Fibroblast of lung (primary cell): ENCODE data around the gene MRPS26. TPM values are rescaled to one million over a fixed set of nuclear protein-coding genes. Genes with fewer than 3 reads are reported as not detected.

Source experiments
- DNase-seq, 2 donors: peaks; one replicate each; pipeline versions ENCODE4 v3.0.0 to v3.0.0-alpha.2; 2010; ENCODE audit warnings: low read depth in 2 of 2
- H2AFZ ChIP-seq: 2 replicates; pipeline ENCODE4 v1.5.1; 2012; ENCODE audit warnings: low read length, control low read depth, inconsistent platforms
- H3K27ac ChIP-seq: 2 replicates; pipeline ENCODE4 v1.5.1; 2011; ENCODE audit warnings: low read length, control low read depth; ENCODE audit not compliant: insufficient read depth
- H3K27me3 ChIP-seq: 2 replicates; pipeline ENCODE4 v1.5.1; 2011; ENCODE audit warnings: mild to moderate bottlenecking, low read length; ENCODE audit not compliant: control insufficient read depth, insufficient read depth
- H3K36me3 ChIP-seq: 2 replicates; pipeline ENCODE4 v1.5.1; 2011; ENCODE audit warnings: low read length; ENCODE audit not compliant: control insufficient read depth, insufficient read depth
- H3K4me1 ChIP-seq: 2 replicates; pipeline ENCODE4 v1.5.1; 2011; ENCODE audit warnings: low read length; ENCODE audit not compliant: control insufficient read depth, insufficient read depth; ENCODE audit errors: extremely low read depth
- H3K4me2 ChIP-seq: 2 replicates; pipeline ENCODE4 v1.5.1; 2011; ENCODE audit warnings: low read length, control low read depth; ENCODE audit not compliant: insufficient read depth; ENCODE audit errors: extremely low read depth
- H3K4me3 ChIP-seq, 4 experiments: fragments of 200-600 bp in 1 of 4; sonication (generic) in 1 of 4; replicated peaks in 1 of 4; 2 replicates each; pipeline ENCODE4 v1.5.1; 2011 to 2016; ENCODE audit warnings: low read length in 4 of 4, low read depth in 3 of 4, mild to moderate bottlenecking in 3 of 4, control low read depth in 2 of 4, inconsistent platforms in 1 of 4, mixed read lengths in 1 of 4; ENCODE audit not compliant: insufficient read depth in 1 of 4; ENCODE audit errors: control extremely low read depth in 1 of 4
- H3K79me2 ChIP-seq: 2 replicates; pipeline ENCODE4 v1.5.1; 2012; ENCODE audit warnings: mild to moderate bottlenecking, low read length, inconsistent platforms; ENCODE audit not compliant: control insufficient read depth, insufficient read depth
- H3K9ac ChIP-seq: 2 replicates; pipeline ENCODE4 v1.5.1; 2011; ENCODE audit warnings: mild to moderate bottlenecking, low read length, control low read depth; ENCODE audit not compliant: insufficient read depth
- H3K9me3 ChIP-seq: 2 replicates; pipeline ENCODE4 v1.5.1; 2012; ENCODE audit warnings: low read depth, low read length; ENCODE audit not compliant: control insufficient read depth, insufficient read depth
- H4K20me1 ChIP-seq: 2 replicates; pipeline ENCODE4 v1.5.1; 2011; ENCODE audit warnings: low read length; ENCODE audit not compliant: control insufficient read depth, insufficient read depth; ENCODE audit errors: extremely low read depth
- EZH2 ChIP-seq: IDR thresholded peaks from 2 replicates; pipeline ENCODE4 v1.5.1; 2012; ENCODE audit warnings: low read length, control low read depth, mild to moderate bottlenecking; ENCODE audit errors: missing control alignments
- polyA plus RNA-seq, 2 donors: library from polyadenylated mRNA; depleted of rRNA in 1 of 2; stranded (reverse) in 1 of 2; unstranded in 1 of 2; fragments of >200 nt; gene quantifications; 2 replicates each; pipeline ENCODE4 v1.2.1, GENCODE V29; 2011 to 2012; ENCODE audit warnings: missing spikeins in 1 of 2
- total RNA-seq: library from RNA; depleted of rRNA; stranded (reverse); fragments of >200 nt; gene quantifications from 2 replicates; pipeline ENCODE4 v1.2.1, GENCODE V29; 2014
- TF ChIP-seq, protein P1 (sequence below), 2 donors: IDR thresholded peaks in 1 of 2; conservative IDR thresholded peaks in 1 of 2; 1 replicate in 1 of 2; 2 replicates in 1 of 2; pipeline ENCODE4 v1.5.1; 2011 to 2012; ENCODE audit warnings: low read length in 2 of 2, control low read depth in 1 of 2, inconsistent platforms in 1 of 2, low read depth in 1 of 2, mild to moderate bottlenecking in 1 of 2

Gene MRPS26
- total and polyA plus RNA-seq, 2 donors (not counting 1 experiment from before 2014, with no cell fraction given) = 16.1 to 37.0 TPM

DNA sequence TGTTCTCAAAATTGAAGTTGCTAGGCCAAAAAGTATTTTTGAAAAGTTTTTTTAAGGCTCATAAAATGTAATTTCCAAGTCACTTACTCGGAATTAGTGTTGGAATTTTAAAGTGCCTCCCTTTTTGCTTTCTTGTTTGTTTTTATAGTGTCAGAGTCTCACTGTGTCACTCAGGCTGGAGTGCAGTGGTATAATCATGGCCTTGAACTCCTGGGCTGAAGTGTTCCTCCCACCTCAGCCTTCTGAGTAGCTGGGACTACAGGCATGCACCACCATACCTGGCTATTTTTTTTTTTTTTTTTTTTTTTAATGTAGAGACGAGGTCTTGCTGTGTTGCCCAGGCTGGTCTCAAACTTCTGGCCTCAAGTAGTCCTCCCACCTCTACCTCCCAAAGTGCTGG, 42.4 kb upstream of the MRPS26 start:
- no peak overlapping the region for H3K4me2 ChIP-seq
- H3K9me3 ChIP-seq = no peaks in the 10 kb centered on the region
- no peaks in the 10 kb centered on the region for H3K79me2 ChIP-seq
- no peak overlapping the region for H3K4me3 ChIP-seq
- no peak overlapping the region for H3K9ac ChIP-seq
- H3K27ac ChIP-seq = no peak overlapping the region
- H2AFZ ChIP-seq = no peak overlapping the region
- H3K4me1 ChIP-seq = no peaks in the 10 kb centered on the region
- H4K20me1 ChIP-seq = no peaks in the 10 kb centered on the region
- no peaks in the 10 kb centered on the region for H3K36me3 ChIP-seq
- no peak for DNase-seq
- TF ChIP-seq EZH2 = no peak
- TF ChIP-seq, protein P1, sequence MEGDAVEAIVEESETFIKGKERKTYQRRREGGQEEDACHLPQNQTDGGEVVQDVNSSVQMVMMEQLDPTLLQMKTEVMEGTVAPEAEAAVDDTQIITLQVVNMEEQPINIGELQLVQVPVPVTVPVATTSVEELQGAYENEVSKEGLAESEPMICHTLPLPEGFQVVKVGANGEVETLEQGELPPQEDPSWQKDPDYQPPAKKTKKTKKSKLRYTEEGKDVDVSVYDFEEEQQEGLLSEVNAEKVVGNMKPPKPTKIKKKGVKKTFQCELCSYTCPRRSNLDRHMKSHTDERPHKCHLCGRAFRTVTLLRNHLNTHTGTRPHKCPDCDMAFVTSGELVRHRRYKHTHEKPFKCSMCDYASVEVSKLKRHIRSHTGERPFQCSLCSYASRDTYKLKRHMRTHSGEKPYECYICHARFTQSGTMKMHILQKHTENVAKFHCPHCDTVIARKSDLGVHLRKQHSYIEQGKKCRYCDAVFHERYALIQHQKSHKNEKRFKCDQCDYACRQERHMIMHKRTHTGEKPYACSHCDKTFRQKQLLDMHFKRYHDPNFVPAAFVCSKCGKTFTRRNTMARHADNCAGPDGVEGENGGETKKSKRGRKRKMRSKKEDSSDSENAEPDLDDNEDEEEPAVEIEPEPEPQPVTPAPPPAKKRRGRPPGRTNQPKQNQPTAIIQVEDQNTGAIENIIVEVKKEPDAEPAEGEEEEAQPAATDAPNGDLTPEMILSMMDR (conservative IDR thresholded peaks at IDR 0.05 in 1 of 2, IDR thresholded peaks at IDR 0.05 in 1 of 2; ENCODE audit: low read depth in 1 of 2, low read length in 2 of 2) = no peak
- H3K27me3 ChIP-seq = no peaks in the 10 kb centered on the region

- H2AFZ ChIP-seq = no peak overlapping the region
- no peaks in the 10 kb centered on the region for H3K9me3 ChIP-seq
- peaks cover 2% of the 10 kb centered on the region for H3K36me3 ChIP-seq
- H3K27me3 ChIP-seq = no peaks in the 10 kb centered on the region
- peak; percentile 18 to 78 for DNase-seq
- no peaks in the 10 kb centered on the region for H3K79me2 ChIP-seq
- no peak overlapping the region for H3K9ac ChIP-seq
- no peak overlapping the region for H3K27ac ChIP-seq
- no peak overlapping the region for H3K4me3 ChIP-seq
- H3K4me2 ChIP-seq = no peak overlapping the region
- H3K4me1 ChIP-seq = peaks cover 3% of the 10 kb centered on the region
- TF ChIP-seq, protein P1 (conservative IDR thresholded peaks at IDR 0.05 in 1 of 2, IDR thresholded peaks at IDR 0.05 in 1 of 2; ENCODE audit: low read depth in 1 of 2, low read length in 2 of 2) = no peak
- no peak for TF ChIP-seq EZH2
- H4K20me1 ChIP-seq = no peaks in the 10 kb centered on the region
Measured at GRCh38 chr20:3010985-3011723, 34.7 kb upstream of the MRPS26 start.

DNA sequence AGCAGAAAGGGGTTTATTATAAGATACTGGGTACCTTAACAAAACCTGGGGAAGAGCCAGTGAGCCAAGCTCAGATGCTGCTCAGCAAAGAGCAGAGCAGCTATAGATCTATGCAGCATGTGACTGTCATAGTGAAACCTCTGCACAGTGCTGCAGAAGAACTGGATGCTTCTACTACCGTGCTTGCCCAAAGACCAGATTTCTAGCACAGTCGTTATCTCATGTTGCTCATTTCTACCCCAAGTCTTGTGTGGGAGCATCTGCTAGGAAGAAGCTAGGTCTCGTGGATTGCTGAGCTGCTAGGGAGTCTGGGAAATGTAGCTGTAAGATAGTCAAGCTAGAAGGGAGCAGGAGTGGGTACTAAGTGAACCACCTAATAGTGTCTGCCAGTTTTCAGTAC, 34.1 kb upstream of the MRPS26 start:
- Histone ChIP-seq H3K4me2 (no peak overlapping the region), H3K27me3 (no peaks in the 10 kb centered on the region), H3K79me2 (no peaks in the 10 kb centered on the region), H3K27ac (no peak overlapping the region), H3K9me3 (no peaks in the 10 kb centered on the region), H3K4me3 (no peak overlapping the region), H2AFZ (no peak overlapping the region), H3K36me3 (peaks cover 2% of the 10 kb centered on the region), H4K20me1 (no peaks in the 10 kb centered on the region), H3K4me1 (peaks cover 3% of the 10 kb centered on the region), H3K9ac (no peak overlapping the region)
- TF ChIP-seq, protein P1 (conservative IDR thresholded peaks at IDR 0.05 in 1 of 2, IDR thresholded peaks at IDR 0.05 in 1 of 2; ENCODE audit: low read depth in 1 of 2, low read length in 2 of 2) = no peak
- TF ChIP-seq EZH2 = no peak
- no peak for DNase-seq
